Panc1 (cell line): Measurements from ENCODE around the gene GDF10.

Source experiments
- CTCF ChIP-seq: fragments of 450-650 bp; IDR thresholded peaks from 2 replicates; pipeline ENCODE4 v1.5.1; 2017; ENCODE audit warnings: mild to moderate bottlenecking
- POLR2AphosphoS5 ChIP-seq: IDR thresholded peaks from 2 replicates; pipeline ENCODE4 v1.6.1; 2012; ENCODE audit warnings: mild to moderate bottlenecking, low read depth, low read length, moderate library complexity
- SIN3A ChIP-seq: IDR thresholded peaks from 2 replicates; pipeline ENCODE4 v1.6.1; 2012; ENCODE audit warnings: low read depth, mild to moderate bottlenecking, low read length, moderate library complexity, borderline replicate concordance; ENCODE audit not compliant: insufficient read depth
- TF ChIP-seq, protein P1 (sequence below), 2 experiments: IDR thresholded peaks; 2 replicates each; pipeline ENCODE4 v1.6.1; 2011 to 2012; ENCODE audit warnings: low read depth in 2 of 2, control low read depth in 1 of 2, low read length in 1 of 2, mild to moderate bottlenecking in 1 of 2, moderate library complexity in 1 of 2; ENCODE audit not compliant: insufficient read depth in 1 of 2

DNA sequence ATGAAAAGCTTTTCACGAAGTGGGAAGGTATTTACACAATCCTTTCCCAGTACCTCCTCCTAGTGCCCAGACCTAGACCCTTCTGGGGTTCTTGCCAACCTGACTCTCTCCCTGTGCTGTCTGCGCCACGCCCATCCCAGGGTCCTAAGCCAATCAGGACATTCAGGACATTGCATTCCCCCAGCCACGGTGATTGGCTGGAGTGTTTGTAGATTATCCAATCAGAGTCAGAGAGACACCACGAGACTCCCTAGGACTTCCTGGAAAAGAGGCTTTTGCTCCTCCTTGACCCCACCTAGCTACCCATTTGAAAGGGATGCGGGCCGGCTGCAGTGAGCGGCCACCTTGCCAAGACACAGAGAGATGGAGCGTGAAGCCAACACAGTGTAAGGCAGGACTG is 18.7 kb downstream of the GDF10 start:
- TF ChIP-seq CTCF (no peak), POLR2AphosphoS5 (no peak), SIN3A (no peak)
- TF ChIP-seq, protein P1, sequence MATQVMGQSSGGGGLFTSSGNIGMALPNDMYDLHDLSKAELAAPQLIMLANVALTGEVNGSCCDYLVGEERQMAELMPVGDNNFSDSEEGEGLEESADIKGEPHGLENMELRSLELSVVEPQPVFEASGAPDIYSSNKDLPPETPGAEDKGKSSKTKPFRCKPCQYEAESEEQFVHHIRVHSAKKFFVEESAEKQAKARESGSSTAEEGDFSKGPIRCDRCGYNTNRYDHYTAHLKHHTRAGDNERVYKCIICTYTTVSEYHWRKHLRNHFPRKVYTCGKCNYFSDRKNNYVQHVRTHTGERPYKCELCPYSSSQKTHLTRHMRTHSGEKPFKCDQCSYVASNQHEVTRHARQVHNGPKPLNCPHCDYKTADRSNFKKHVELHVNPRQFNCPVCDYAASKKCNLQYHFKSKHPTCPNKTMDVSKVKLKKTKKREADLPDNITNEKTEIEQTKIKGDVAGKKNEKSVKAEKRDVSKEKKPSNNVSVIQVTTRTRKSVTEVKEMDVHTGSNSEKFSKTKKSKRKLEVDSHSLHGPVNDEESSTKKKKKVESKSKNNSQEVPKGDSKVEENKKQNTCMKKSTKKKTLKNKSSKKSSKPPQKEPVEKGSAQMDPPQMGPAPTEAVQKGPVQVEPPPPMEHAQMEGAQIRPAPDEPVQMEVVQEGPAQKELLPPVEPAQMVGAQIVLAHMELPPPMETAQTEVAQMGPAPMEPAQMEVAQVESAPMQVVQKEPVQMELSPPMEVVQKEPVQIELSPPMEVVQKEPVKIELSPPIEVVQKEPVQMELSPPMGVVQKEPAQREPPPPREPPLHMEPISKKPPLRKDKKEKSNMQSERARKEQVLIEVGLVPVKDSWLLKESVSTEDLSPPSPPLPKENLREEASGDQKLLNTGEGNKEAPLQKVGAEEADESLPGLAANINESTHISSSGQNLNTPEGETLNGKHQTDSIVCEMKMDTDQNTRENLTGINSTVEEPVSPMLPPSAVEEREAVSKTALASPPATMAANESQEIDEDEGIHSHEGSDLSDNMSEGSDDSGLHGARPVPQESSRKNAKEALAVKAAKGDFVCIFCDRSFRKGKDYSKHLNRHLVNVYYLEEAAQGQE (IDR thresholded peaks at IDR 0.05; ENCODE audit: insufficient read depth in 1 of 2, low read depth in 2 of 2, low read length in 1 of 2), result no peak
